ENCODE results near the gene PARD3B. TPM values are rescaled to one million over a fixed set of nuclear protein-coding genes. Genes with fewer than 3 reads are reported as not detected.

Gene PARD3B
- total RNA-seq, 4 donors from 2014 or later = 6.5 to 17.3 (median 12.7) TPM

- TF ChIP-seq CTCF (IDR thresholded peaks at IDR 0.05) = no peak
- no peak for TF ChIP-seq POLR2A (IDR thresholded peaks at IDR 0.05)
- WGBS, 2 donors = 83 to 87% methylated on average over 3 of the region's 3 CpGs
- no peak overlapping the region for H3K4me3 ChIP-seq (ENCODE audit: low read depth, poor library complexity, severe bottlenecking)
- intact Hi-C loops (cut with DNase I; ENCODE audit: low total_unique reads) = no loop called here
- DNase-seq (ENCODE audit: low spot score in 2 of 2) = no peak
Measured at GRCh38 chr2:205628422-205628821, 1083.1 kb downstream of the PARD3B start.

GRCh38 chr2:205629091-205629776 is 1084.0 kb downstream of the PARD3B start:
- intact Hi-C loops (cut with DNase I; ENCODE audit: low total_unique reads) = no loop called here
- TF ChIP-seq CTCF (IDR thresholded peaks at IDR 0.05) (no peak), POLR2A (IDR thresholded peaks at IDR 0.05) (no peak)

GRCh38 chr2:205633994-205634393 is 1088.7 kb downstream of the PARD3B start:
- no peak for DNase-seq (ENCODE audit: low spot score in 2 of 2)
- no peak overlapping the region for H3K4me3 ChIP-seq (ENCODE audit: low read depth, poor library complexity, severe bottlenecking)
- WGBS, 2 donors = 67 to 76% methylated on average over 1 of the region's 1 CpG
- TF ChIP-seq POLR2A (IDR thresholded peaks at IDR 0.05) (no peak), CTCF (IDR thresholded peaks at IDR 0.05) (no peak)
- intact Hi-C loops (cut with DNase I; ENCODE audit: low total_unique reads) = no loop called here

More at GRCh38 chr2:205629091-205629776, 1084.0 kb downstream of the PARD3B start:
- no peak for DNase-seq (ENCODE audit: low spot score in 2 of 2)
- 76 to 82% methylated on average over 10 of the region's 10 CpGs for WGBS, 2 donors
- H3K4me3 ChIP-seq (ENCODE audit: low read depth, poor library complexity, severe bottlenecking) = no peak overlapping the region

GRCh38 chr2:205636549-205637319 is 1091.5 kb downstream of the PARD3B start:
- no peak overlapping the region for H3K4me3 ChIP-seq (ENCODE audit: low read depth, poor library complexity, severe bottlenecking)
- no peak for DNase-seq (ENCODE audit: low spot score in 2 of 2)
- intact Hi-C loops (cut with DNase I; ENCODE audit: low total_unique reads) = no loop called here
- WGBS, 2 donors = 76% methylated on average over 7 of the region's 7 CpGs
- TF ChIP-seq CTCF (IDR thresholded peaks at IDR 0.05) (no peak), POLR2A (IDR thresholded peaks at IDR 0.05) (no peak)

GRCh38 chr2:205637320-205637602 is 1092.0 kb downstream of the PARD3B start:
- intact Hi-C loops (cut with DNase I; ENCODE audit: low total_unique reads) = no loop called here
- TF ChIP-seq POLR2A (IDR thresholded peaks at IDR 0.05) (no peak), CTCF (IDR thresholded peaks at IDR 0.05) (no peak)
- no peak overlapping the region for H3K4me3 ChIP-seq (ENCODE audit: low read depth, poor library complexity, severe bottlenecking)
- no peak for DNase-seq (ENCODE audit: low spot score in 2 of 2)

Measured in lower leg skin (tissue), 4 donors.